ENCODE results near the gene LRIT1.

DNA sequence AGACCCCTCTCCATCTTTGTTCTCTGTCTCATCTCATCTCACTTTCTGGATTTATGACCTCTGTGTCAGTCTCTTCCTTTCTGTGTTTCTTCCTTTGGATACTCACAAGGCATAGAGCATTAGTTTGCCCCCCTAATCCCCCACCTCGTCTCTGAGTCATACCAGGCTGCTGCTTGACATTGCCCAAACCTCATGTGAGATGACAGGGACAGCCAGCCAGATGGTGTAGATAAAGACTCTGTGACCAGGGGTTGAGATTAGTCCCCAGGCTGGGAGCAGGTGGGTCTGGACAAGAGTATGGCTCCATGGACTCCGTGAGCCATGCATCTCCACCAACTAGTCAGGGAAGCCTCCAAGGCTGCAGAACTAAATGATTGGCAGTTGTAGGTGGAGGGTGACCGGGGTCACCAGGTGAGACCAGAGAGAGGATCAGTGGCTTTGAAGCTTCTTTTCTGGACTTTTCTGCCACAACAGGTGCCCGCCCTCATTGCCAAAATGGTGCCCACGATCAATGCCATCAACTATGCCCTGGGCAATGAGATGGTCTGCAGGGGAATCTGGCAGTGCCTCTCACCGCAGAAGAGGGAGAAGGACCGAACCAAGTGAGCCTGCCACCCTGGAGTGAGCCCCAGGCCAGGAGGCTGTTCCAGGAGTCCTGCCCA lies 16.8 kb upstream of the LRIT1 start:
- TF ChIP-seq, protein P1, sequence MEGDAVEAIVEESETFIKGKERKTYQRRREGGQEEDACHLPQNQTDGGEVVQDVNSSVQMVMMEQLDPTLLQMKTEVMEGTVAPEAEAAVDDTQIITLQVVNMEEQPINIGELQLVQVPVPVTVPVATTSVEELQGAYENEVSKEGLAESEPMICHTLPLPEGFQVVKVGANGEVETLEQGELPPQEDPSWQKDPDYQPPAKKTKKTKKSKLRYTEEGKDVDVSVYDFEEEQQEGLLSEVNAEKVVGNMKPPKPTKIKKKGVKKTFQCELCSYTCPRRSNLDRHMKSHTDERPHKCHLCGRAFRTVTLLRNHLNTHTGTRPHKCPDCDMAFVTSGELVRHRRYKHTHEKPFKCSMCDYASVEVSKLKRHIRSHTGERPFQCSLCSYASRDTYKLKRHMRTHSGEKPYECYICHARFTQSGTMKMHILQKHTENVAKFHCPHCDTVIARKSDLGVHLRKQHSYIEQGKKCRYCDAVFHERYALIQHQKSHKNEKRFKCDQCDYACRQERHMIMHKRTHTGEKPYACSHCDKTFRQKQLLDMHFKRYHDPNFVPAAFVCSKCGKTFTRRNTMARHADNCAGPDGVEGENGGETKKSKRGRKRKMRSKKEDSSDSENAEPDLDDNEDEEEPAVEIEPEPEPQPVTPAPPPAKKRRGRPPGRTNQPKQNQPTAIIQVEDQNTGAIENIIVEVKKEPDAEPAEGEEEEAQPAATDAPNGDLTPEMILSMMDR (IDR thresholded peaks at IDR 0.05; ENCODE audit: insufficient read depth, low read depth, low read length) = no peak
- TF ChIP-seq EZH2 (IDR thresholded peaks at IDR 0.05; ENCODE audit: insufficient read depth, low read length) = no peak
